PC-9 (cell line): Measurements from ENCODE around the gene ACY1. TPM values are rescaled to one million over a fixed set of nuclear protein-coding genes. Genes with fewer than 3 reads are reported as not detected.

ENCODE experiments used
- BruUV-seq: library from RNA; stranded (reverse); fragments of 400-500 nt; replicated peaks from 2 replicates; lab custom pipeline; 2021; lab: Mats Ljungman, UMichigan
- CTCF ChIA-PET: fragments of 300-600 bp; sonication (Branson Sonifier 250); formaldehyde crosslinking; loops from one replicate; lab custom pipeline; 2022; ENCODE audit warnings: antibody characterized with exemption; lab: Charles Lee
- POLR2A ChIA-PET: fragments of 300-600 bp; sonication (Branson Sonifier 250); formaldehyde crosslinking; loops from one replicate; lab custom pipeline; 2022; ENCODE audit warnings: antibody characterized with exemption; ENCODE audit not compliant: unreplicated experiment; lab: Charles Lee
- DNase-seq, 2 experiments: peaks; one replicate each; pipeline versions ENCODE4 v3.0.0 to v3.0.0-alpha.2; 2015 to 2022; ENCODE audit warnings: mixed read lengths in 1 of 2
- H2AFZ ChIP-seq: fragments of 200-600 bp; sonication (generic); 2 replicates; pipeline ENCODE4 v1.8.1; 2017; ENCODE audit warnings: antibody characterized with exemption
- H3F3A ChIP-seq: fragments of 200-600 bp; sonication (generic); 2 replicates; pipeline ENCODE4 v1.8.1; 2017; ENCODE audit warnings: antibody characterized with exemption, mild to moderate bottlenecking, low read depth; ENCODE audit not compliant: insufficient read depth
- H3K27ac ChIP-seq: fragments of 200-600 bp; sonication (generic); 2 replicates; pipeline ENCODE4 v1.6.1; 2016; ENCODE audit warnings: mixed run types
- H3K27me3 ChIP-seq: fragments of 200-600 bp; sonication (generic); 2 replicates; pipeline ENCODE4 v1.6.1; 2016; ENCODE audit warnings: low read depth, mixed run types; ENCODE audit not compliant: insufficient read depth
- H3K36me3 ChIP-seq: fragments of 200-600 bp; sonication (generic); 2 replicates; pipeline ENCODE4 v1.6.1; 2016; ENCODE audit warnings: low read depth, mixed run types
- H3K4me1 ChIP-seq: fragments of 200-600 bp; sonication (generic); replicated peaks from 2 replicates; pipeline ENCODE4 v1.6.1; 2016; ENCODE audit warnings: mixed run types; ENCODE audit not compliant: insufficient read depth
- H3K4me2 ChIP-seq: fragments of 200-600 bp; sonication (generic); 2 replicates; pipeline ENCODE4 v1.6.1; 2017; ENCODE audit warnings: mixed run types
- H3K4me3 ChIP-seq: fragments of 200-600 bp; sonication (generic); 2 replicates; pipeline ENCODE4 v1.6.1; 2016; ENCODE audit warnings: mixed run types
- H3K79me2 ChIP-seq: fragments of 200-600 bp; sonication (generic); 2 replicates; pipeline ENCODE4 v1.6.1; 2017; ENCODE audit warnings: low read depth, mixed run types
- H3K9me2 ChIP-seq: fragments of 200-600 bp; sonication (generic); 2 replicates; pipeline ENCODE4 v1.8.1; 2017; ENCODE audit warnings: mild to moderate bottlenecking; ENCODE audit not compliant: insufficient read depth
- H3K9me3 ChIP-seq: fragments of 200-600 bp; sonication (generic); 2 replicates; pipeline ENCODE4 v1.8.1; 2016; ENCODE audit warnings: low read depth; ENCODE audit not compliant: insufficient read depth
- H4K20me1 ChIP-seq: fragments of 200-600 bp; sonication (generic); 2 replicates; pipeline ENCODE4 v1.8.1; 2017; ENCODE audit not compliant: insufficient read depth
- CTCF ChIP-seq: fragments of 200-600 bp; sonication (generic); conservative IDR thresholded peaks from 2 replicates; pipeline ENCODE4 v1.6.1; 2017; ENCODE audit warnings: mixed run types, antibody characterized with exemption, mild to moderate bottlenecking, moderate library complexity
- EZH2 ChIP-seq: fragments of 200-600 bp; sonication (generic); IDR thresholded peaks from 2 replicates; pipeline ENCODE4 v1.8.0; 2017; ENCODE audit warnings: antibody characterized with exemption, low read depth
- intact Hi-C: fragments of 100-400 bp; cut with micrococcal nuclease; formaldehyde crosslinking; loops from one replicate; pipeline ENCODE4 v1.10.0; 2022; ENCODE audit not compliant: unreplicated experiment
- total RNA-seq: library from RNA; stranded (reverse); gene quantifications from 2 replicates; pipeline ENCODE4 v1.2.3, GENCODE V29; 2021

ACY1 gene
- total RNA-seq, 1 experiment from 2014 or later: 52.2 TPM

- no TSS peak for BruUV-seq
These were observed 39.6 kb upstream of the ACY1 start for GRCh38 chr3:51943451-51944391.

GRCh38 chr3:51944451-51945021, 38.8 kb upstream of the ACY1 start:
- Histone ChIP-seq H3K36me3 (no peaks in the 10 kb centered on the region), H3K4me2 (no peak overlapping the region), H3K27ac (no peak overlapping the region), H3K4me1 (peaks cover 16% of the 10 kb centered on the region; the same call in 1 of the 2 replicates), H3K4me3 (no peak overlapping the region), H3K9me3 (no peaks in the 10 kb centered on the region), H3K79me2 (peaks cover 21% of the 10 kb centered on the region), H3K27me3 (no peaks in the 10 kb centered on the region), H2AFZ (no peak overlapping the region), H3F3A (no peaks in the 10 kb centered on the region; the same call in 1 of the 2 replicates), H3K9me2 (no peaks in the 10 kb centered on the region), H4K20me1 (peaks cover 5% of the 10 kb centered on the region; the same call in 1 of the 2 replicates)
- no peak for TF ChIP-seq EZH2
- TF ChIP-seq CTCF: no peak
- ChIA-PET CTCF (no interaction called here), POLR2A (no interaction called here)
- no peak for DNase-seq
- BruUV-seq: no TSS peak
- intact Hi-C loops: loop anchor here (5.0 kb wide), 2 partner anchors 293 to 393 kb away; partner anchors contain the start of gene TWF2

More at GRCh38 chr3:51943451-51944391, 39.6 kb upstream of the ACY1 start:
- TF ChIP-seq EZH2: no peak
- no peak for TF ChIP-seq CTCF
- Histone ChIP-seq H2AFZ (no peak overlapping the region), H3K9me3 (no peaks in the 10 kb centered on the region), H3K27ac (no peak overlapping the region), H3K4me1 (peaks cover 16% of the 10 kb centered on the region; the same call in 1 of the 2 replicates), H3K4me3 (peak overlapping the region; percentile 72; the same call in 1 of the 2 replicates), H3K4me2 (peak overlapping the region; percentile 98), H4K20me1 (peaks cover 5% of the 10 kb centered on the region; the same call in 1 of the 2 replicates), H3K9me2 (no peaks in the 10 kb centered on the region), H3K36me3 (no peaks in the 10 kb centered on the region; the same call in 1 of the 2 replicates), H3F3A (no peaks in the 10 kb centered on the region; the same call in 1 of the 2 replicates), H3K27me3 (no peaks in the 10 kb centered on the region), H3K79me2 (peaks cover 26% of the 10 kb centered on the region)
- ChIA-PET POLR2A (interaction anchor here (0.6 kb wide), 1 partner anchor 444 kb away, joined by 8 read pairs; the partner anchor contains the start of gene DCAF1), CTCF (interaction anchor here (0.6 to 1.2 kb wide), 4 partner anchors 30 to 444 kb away, joined by 3 to 6 read pairs (median 4); partner anchors contain the start of genes ABHD14B and DCAF1)
- intact Hi-C loops: loop anchor here (2.0 to 5.0 kb wide), 4 partner anchors 39 to 394 kb away; partner anchors contain the start of genes ACY1, DUSP7 and TWF2
- DNase-seq: no peak
